Neural progenitor cell (in vitro differentiated cells): Measurements from ENCODE around the gene LENG9. TPM values are rescaled to one million over a fixed set of nuclear protein-coding genes. Genes with fewer than 3 reads are reported as not detected.

Source experiments
- DNase-seq: peaks from one replicate; pipeline ENCODE4 v3.0.0-alpha.2; 2016; ENCODE audit warnings: low spot score
- H2AFZ ChIP-seq: fragments of 200-600 bp; sonication (generic); replicated peaks from 2 replicates; pipeline ENCODE4 v1.6.1; 2016; ENCODE audit warnings: antibody characterized with exemption
- H3F3A ChIP-seq: fragments of 200-600 bp; sonication (generic); 2 replicates; pipeline ENCODE4 v1.6.1; 2016; ENCODE audit warnings: antibody characterized with exemption, low read depth
- H3K27ac ChIP-seq: fragments of 200-600 bp; sonication (generic); 2 replicates; pipeline ENCODE4 v1.5.1; 2016; ENCODE audit warnings: mild to moderate bottlenecking
- H3K27me3 ChIP-seq: fragments of 200-600 bp; sonication (generic); 2 replicates; pipeline ENCODE4 v1.6.1; 2016; ENCODE audit warnings: mild to moderate bottlenecking, moderate library complexity
- H3K36me3 ChIP-seq: fragments of 200-600 bp; sonication (generic); 2 replicates; pipeline ENCODE4 v1.5.1; 2016
- H3K4me1 ChIP-seq: fragments of 200-600 bp; sonication (generic); 2 replicates; pipeline ENCODE4 v1.6.1; 2016; ENCODE audit warnings: mixed run types
- H3K4me2 ChIP-seq: fragments of 200-600 bp; sonication (generic); 2 replicates; pipeline ENCODE4 v1.6.1; 2016
- H3K4me3 ChIP-seq: fragments of 200-600 bp; sonication (generic); 2 replicates; pipeline ENCODE4 v1.5.1; 2016
- H3K79me2 ChIP-seq: fragments of 200-600 bp; sonication (generic); 2 replicates; pipeline ENCODE4 v1.6.1; 2016; ENCODE audit warnings: low read depth
- H3K9ac ChIP-seq: fragments of 200-600 bp; sonication (generic); 2 replicates; pipeline ENCODE4 v1.6.1; 2016
- H3K9me3 ChIP-seq: fragments of 200-600 bp; sonication (generic); 2 replicates; pipeline ENCODE4 v1.5.1; 2016; ENCODE audit warnings: low read depth
- H4K20me1 ChIP-seq: fragments of 200-600 bp; sonication (generic); 2 replicates; pipeline ENCODE4 v1.6.1; 2016; ENCODE audit warnings: low read depth
- H3K27ac Mint-ChIP-seq: 3 replicates; pipeline ENCODE4 v1.8.0; 2021; ENCODE audit warnings: mixed read lengths
- H3K27me3 Mint-ChIP-seq: 2 replicates; pipeline ENCODE4 v1.8.0; 2022; ENCODE audit warnings: low read depth, mild to moderate bottlenecking, inconsistent platforms, moderate library complexity, mixed read lengths; ENCODE audit not compliant: insufficient read depth
- H3K36me3 Mint-ChIP-seq: 3 replicates; pipeline ENCODE4 v1.8.0; 2021; ENCODE audit warnings: mixed read lengths
- H3K4me1 Mint-ChIP-seq: 3 replicates; pipeline ENCODE4 v1.8.0; 2021; ENCODE audit warnings: mixed read lengths
- H3K4me3 Mint-ChIP-seq: 3 replicates; pipeline ENCODE4 v1.8.0; 2021; ENCODE audit warnings: mild to moderate bottlenecking, moderate library complexity, mixed read lengths
- H3K9me3 Mint-ChIP-seq: 3 replicates; pipeline ENCODE4 v1.8.0; 2020; ENCODE audit warnings: mixed read lengths
- CTCF ChIP-seq: fragments of 200-600 bp; sonication (generic); IDR thresholded peaks from 2 replicates; pipeline ENCODE4 v1.5.1; 2017; ENCODE audit warnings: antibody characterized with exemption, mild to moderate bottlenecking
- EZH2 ChIP-seq: fragments of 200-600 bp; sonication (generic); IDR thresholded peaks from 2 replicates; pipeline ENCODE4 v1.6.1; 2017; ENCODE audit warnings: antibody characterized with exemption, mild to moderate bottlenecking, moderate library complexity
- EZH2phosphoT487 ChIP-seq: fragments of 200-600 bp; sonication (generic); IDR thresholded peaks from 2 replicates; pipeline ENCODE4 v1.6.1; 2017; ENCODE audit warnings: antibody characterized with exemption
- total RNA-seq: library from RNA; depleted of rRNA; stranded (reverse); fragments of >200 nt; gene quantifications from 2 replicates; pipeline ENCODE4 v1.2.3, GENCODE V29; 2015; ENCODE audit warnings: low replicate concordance

The LENG9 gene
- total RNA-seq, 1 donor from 2014 or later = 0.79 TPM

- Histone ChIP-seq H3F3A (no peaks in the 10 kb centered on the region), H3K27me3 (no peaks in the 10 kb centered on the region), H3K79me2 (no peaks in the 10 kb centered on the region), H3K27ac (no peak overlapping the region), H2AFZ (no peak overlapping the region), H3K4me2 (no peak overlapping the region), H3K9ac (no peak overlapping the region), H3K9me3 (no peaks in the 10 kb centered on the region), H3K4me1 (no peaks in the 10 kb centered on the region), H4K20me1 (no peaks in the 10 kb centered on the region), H3K36me3 (no peaks in the 10 kb centered on the region), H3K4me3 (no peak overlapping the region)
- Mint-ChIP-seq H3K4me1 (no peaks in the 10 kb centered on the region), H3K27me3 (peaks cover 17% of the 10 kb centered on the region), H3K27ac (no peak overlapping the region), H3K4me3 (no peak overlapping the region), H3K36me3 (no peaks in the 10 kb centered on the region), H3K9me3 (peaks cover 3% of the 10 kb centered on the region)
- no peak for TF ChIP-seq CTCF
- no peak for TF ChIP-seq EZH2phosphoT487
- no peak for TF ChIP-seq EZH2
- DNase-seq = no peak
Observed at GRCh38 chr19:54489341-54489740, 25.8 kb upstream of the LENG9 start.

- H3K79me2 ChIP-seq = no peaks in the 10 kb centered on the region
Observed at GRCh38 chr19:54485851-54486250, 22.3 kb upstream of the LENG9 start.

GRCh38 chr19:54484451-54484850, 20.9 kb upstream of the LENG9 start:
- Histone ChIP-seq H3K4me1 (no peaks in the 10 kb centered on the region), H3K9me3 (no peaks in the 10 kb centered on the region), H3K79me2 (no peaks in the 10 kb centered on the region), H3K9ac (no peak overlapping the region), H3K36me3 (no peaks in the 10 kb centered on the region), H2AFZ (no peak overlapping the region), H3K4me3 (no peak overlapping the region), H4K20me1 (no peaks in the 10 kb centered on the region), H3K27me3 (no peaks in the 10 kb centered on the region), H3K4me2 (no peak overlapping the region), H3F3A (no peaks in the 10 kb centered on the region), H3K27ac (no peak overlapping the region)
- peaks cover 13% of the 10 kb centered on the region for H3K27me3 Mint-ChIP-seq
- H3K36me3 Mint-ChIP-seq = no peaks in the 10 kb centered on the region
- H3K4me3 Mint-ChIP-seq = no peak overlapping the region
- DNase-seq = no peak
- no peaks in the 10 kb centered on the region for H3K4me1 Mint-ChIP-seq
- H3K9me3 Mint-ChIP-seq = no peaks in the 10 kb centered on the region
- H3K27ac Mint-ChIP-seq = no peak overlapping the region
- TF ChIP-seq EZH2 = no peak
- TF ChIP-seq CTCF = no peak
- no peak for TF ChIP-seq EZH2phosphoT487

More at GRCh38 chr19:54485851-54486250, 22.3 kb upstream of the LENG9 start:
- H3K36me3 ChIP-seq = no peaks in the 10 kb centered on the region
- no peak overlapping the region for H2AFZ ChIP-seq
- no peaks in the 10 kb centered on the region for H3K9me3 ChIP-seq
- Mint-ChIP-seq H3K9me3 (no peaks in the 10 kb centered on the region), H3K27ac (no peak overlapping the region), H3K4me1 (no peaks in the 10 kb centered on the region), H3K36me3 (no peaks in the 10 kb centered on the region), H3K27me3 (peaks cover 13% of the 10 kb centered on the region), H3K4me3 (no peak overlapping the region)
- no peak overlapping the region for H3K27ac ChIP-seq
- no peaks in the 10 kb centered on the region for H3K27me3 ChIP-seq
- H3K9ac ChIP-seq = no peak overlapping the region
- no peak overlapping the region for H3K4me3 ChIP-seq
- TF ChIP-seq EZH2phosphoT487 (no peak), EZH2 (no peak), CTCF (no peak)
- no peak overlapping the region for H3K4me2 ChIP-seq
- H3K4me1 ChIP-seq = no peaks in the 10 kb centered on the region
- no peaks in the 10 kb centered on the region for H4K20me1 ChIP-seq
- H3F3A ChIP-seq = no peaks in the 10 kb centered on the region
- DNase-seq = no peak
